Activated B cell treated with CpG ODN at 0.5 μM for 24 hours (primary cell): ENCODE measurements around the gene EPB41L4A. TPM values are rescaled to one million over a fixed set of nuclear protein-coding genes. Genes with fewer than 3 reads are reported as not detected.
"Not testable (repeated sequence)": the region's sequence is repeated elsewhere in the genome, so short reads cannot be mapped to it uniquely, and the experiment has no call there.

Experiments
- ATAC-seq: fragments of 200-7000 bp; cut with Tn5 transposase; one replicate; pipeline ENCODE4 v1.10.0; 2021; ENCODE audit warnings: low read depth, mild to moderate bottlenecking, moderate library complexity
- CTCF ChIA-PET: fragments of 350-600 bp; sonication (Branson Sonifier 250); formaldehyde crosslinking; loops from one replicate; lab custom pipeline; 2021; ENCODE audit warnings: antibody characterized with exemption; lab: Charles Lee
- POLR2A ChIA-PET: fragments of 350-600 bp; sonication (Branson Sonifier 250); formaldehyde crosslinking; loops from one replicate; lab custom pipeline; 2021; ENCODE audit warnings: antibody characterized with exemption; lab: Charles Lee
- DNase-seq: peaks from one replicate; pipeline ENCODE4 v3.0.0; 2022
- H3K27ac Mint-ChIP-seq: one replicate; pipeline ENCODE4 v1.8.0; 2020; ENCODE audit warnings: mixed read lengths
- H3K27me3 Mint-ChIP-seq: one replicate; pipeline ENCODE4 v1.8.0; 2021; ENCODE audit warnings: mixed read lengths
- H3K36me3 Mint-ChIP-seq: one replicate; pipeline ENCODE4 v1.8.0; 2021; ENCODE audit warnings: low read depth, mixed read lengths
- H3K4me1 Mint-ChIP-seq: one replicate; pipeline ENCODE4 v1.8.0; 2021; ENCODE audit warnings: mixed read lengths
- H3K4me3 Mint-ChIP-seq: one replicate; pipeline ENCODE4 v1.8.0; 2020; ENCODE audit warnings: mild to moderate bottlenecking, mixed read lengths
- H3K9me3 Mint-ChIP-seq: one replicate; pipeline ENCODE4 v1.8.0; 2020; ENCODE audit warnings: mixed read lengths
- CTCF ChIP-seq: fragments of 200-600 bp; IDR thresholded peaks from one replicate; pipeline ENCODE4 v1.8.0; 2022; ENCODE audit warnings: antibody characterized with exemption, mild to moderate bottlenecking
- intact Hi-C: fragments of 100-400 bp; cut with micrococcal nuclease; formaldehyde crosslinking; loops from one replicate; pipeline ENCODE4 v1.15.1; 2024
- total RNA-seq: library from RNA; stranded (reverse); gene quantifications from 2 replicates; pipeline ENCODE4 v1.2.3, GENCODE V29; 2022

The EPB41L4A gene
- total RNA-seq: 5.8 and 7.1 TPM in 2 replicates

- ChIA-PET POLR2A (interaction anchor here (0.6 to 1.6 kb wide), 7 partner anchors 104 to 335 kb away, joined by 3 to 9 read pairs (median 5); no protein-coding TSS in a partner anchor), CTCF (interaction anchor here (0.9 to 4.6 kb wide), 20 partner anchors 11 to 337 kb away, joined by 3 to 94 read pairs (median 8); no protein-coding TSS in a partner anchor)
- Mint-ChIP-seq H3K9me3 (peaks cover 2% of the 10 kb centered on the region), H3K27me3 (peaks cover 14% of the 10 kb centered on the region), H3K4me3 (peak within 1 kb of the TSS; percentile 86), H3K27ac (peak within 1 kb of the TSS; percentile 4), H3K4me1 (peaks cover 11% of the 10 kb centered on the region), H3K36me3 (peaks cover 3% of the 10 kb centered on the region)
- peak; percentile 19 for ATAC-seq
- TF ChIP-seq CTCF: no peak
- intact Hi-C loops: loop anchor here (5.0 kb wide), 1 partner anchor 907 kb away; the partner anchor contains the start of gene STARD4
- DNase-seq: peak; percentile 35
Measured at GRCh38 chr5:112419164-112419985, at the start of gene EPB41L4A. Gene EPB41L4A, minus strand, starts transcription at chr5:112419277. Its CDS starts 238 bp downstream, at chr5:112419039.

GRCh38 chr5:112467485-112467884 is 48.4 kb upstream of the EPB41L4A start:
- CTCF ChIA-PET: no interaction called here

GRCh38 chr5:112466261-112466660 is 47.2 kb upstream of the EPB41L4A start:
- intact Hi-C loops, ATAC-seq, H3K9me3 Mint-ChIP-seq, H3K27me3 Mint-ChIP-seq, H3K4me3 Mint-ChIP-seq, CTCF ChIA-PET, H3K36me3 Mint-ChIP-seq, H3K27ac Mint-ChIP-seq, H3K4me1 Mint-ChIP-seq, POLR2A ChIA-PET, DNase-seq: not testable (repeated sequence)

More at GRCh38 chr5:112467485-112467884, 48.4 kb upstream of the EPB41L4A start:
- no peaks in the 10 kb centered on the region for H3K4me1 Mint-ChIP-seq
- H3K36me3 Mint-ChIP-seq: no peaks in the 10 kb centered on the region
- H3K27ac Mint-ChIP-seq: no peak overlapping the region
- ATAC-seq (no peak), DNase-seq (no peak)
- TF ChIP-seq CTCF: no peak
- H3K4me3 Mint-ChIP-seq: no peak overlapping the region
- peaks cover 6% of the 10 kb centered on the region for H3K27me3 Mint-ChIP-seq
- intact Hi-C loops: no loop called here
- H3K9me3 Mint-ChIP-seq: peaks cover 6% of the 10 kb centered on the region
- POLR2A ChIA-PET: no interaction called here

GRCh38 chr5:112447187-112447760 is 28.2 kb upstream of the EPB41L4A start:
- intact Hi-C loops, POLR2A ChIA-PET, H3K27me3 Mint-ChIP-seq, DNase-seq, ATAC-seq, H3K36me3 Mint-ChIP-seq, H3K4me3 Mint-ChIP-seq, H3K27ac Mint-ChIP-seq, CTCF ChIA-PET, H3K4me1 Mint-ChIP-seq, H3K9me3 Mint-ChIP-seq: not testable (repeated sequence)

GRCh38 chr5:112445626-112446350 is 26.7 kb upstream of the EPB41L4A start:
- Mint-ChIP-seq H3K4me3 (no peak overlapping the region), H3K4me1 (peaks cover 2% of the 10 kb centered on the region), H3K27ac (no peak overlapping the region), H3K27me3 (no peaks in the 10 kb centered on the region), H3K9me3 (no peaks in the 10 kb centered on the region), H3K36me3 (no peaks in the 10 kb centered on the region)
- ChIA-PET POLR2A (no interaction called here), CTCF (no interaction called here)
- TF ChIP-seq CTCF: no peak
- ATAC-seq: no peak
- intact Hi-C loops: no loop called here
- no peak for DNase-seq

- DNase-seq, CTCF ChIA-PET, H3K27me3 Mint-ChIP-seq, H3K9me3 Mint-ChIP-seq, ATAC-seq, H3K27ac Mint-ChIP-seq, intact Hi-C loops, H3K4me1 Mint-ChIP-seq, H3K4me3 Mint-ChIP-seq, H3K36me3 Mint-ChIP-seq, POLR2A ChIA-PET: not testable (repeated sequence)
Measured at GRCh38 chr5:112443932-112444331, 24.9 kb upstream of the EPB41L4A start.
